Cerebellar cortex (tissue), 1 donor: ENCODE results near the gene SEC23B.
"Not testable (repeated sequence)": the region's sequence is repeated elsewhere in the genome, so short reads cannot be mapped to it uniquely, and the experiment has no call there.

Experiments used
- DNase-seq: peaks from one replicate; pipeline ENCODE4 v3.0.0-alpha.2; 2015; ENCODE audit warnings: low spot score

The SEC23B gene

DNA sequence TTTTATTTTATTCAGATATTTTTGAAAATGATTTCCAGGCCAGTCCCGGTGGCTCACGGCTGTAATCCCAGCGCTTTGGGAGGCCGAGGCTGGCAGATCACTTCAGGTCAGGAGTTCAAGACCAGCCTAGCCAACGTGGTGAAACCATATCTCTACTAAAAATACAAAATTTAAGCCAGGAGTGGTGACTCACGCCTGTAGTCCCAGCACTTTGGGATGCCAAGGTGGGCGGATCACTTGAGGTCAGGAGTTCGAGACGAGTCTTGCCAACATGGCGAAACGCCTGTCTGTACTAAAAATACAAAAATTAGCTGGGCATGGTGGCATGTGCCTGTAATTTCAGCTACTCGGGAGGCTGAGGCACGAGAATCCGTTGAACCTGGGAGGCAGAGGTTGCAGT, 19.0 kb downstream of the SEC23B start:
- not testable (repeated sequence) for DNase-seq

DNA sequence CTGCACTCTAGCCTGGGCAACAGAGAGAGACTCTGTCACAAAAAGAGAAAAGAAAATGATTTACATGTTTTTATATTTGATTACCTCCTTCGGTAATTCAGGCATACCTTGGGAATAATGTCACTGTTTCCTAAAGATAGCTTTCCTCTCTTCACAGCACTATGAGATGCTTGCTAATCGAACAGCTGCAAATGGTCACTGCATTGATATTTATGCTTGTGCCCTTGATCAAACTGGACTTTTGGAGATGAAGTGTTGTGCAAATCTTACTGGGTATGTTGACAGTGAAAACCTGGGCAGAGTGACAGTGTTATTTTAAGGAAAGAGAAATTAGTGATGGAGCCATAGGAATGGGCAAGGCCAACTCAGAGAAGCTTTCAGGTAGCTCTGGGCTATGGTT, 19.6 kb downstream of the SEC23B start:
- DNase-seq: no peak

GRCh38 chr20:18527836-18528235, 20.1 kb downstream of the SEC23B start:
- DNase-seq: no peak

- DNase-seq: no peak
These were observed 21.3 kb downstream of the SEC23B start for GRCh38 chr20:18529041-18529440.

DNA sequence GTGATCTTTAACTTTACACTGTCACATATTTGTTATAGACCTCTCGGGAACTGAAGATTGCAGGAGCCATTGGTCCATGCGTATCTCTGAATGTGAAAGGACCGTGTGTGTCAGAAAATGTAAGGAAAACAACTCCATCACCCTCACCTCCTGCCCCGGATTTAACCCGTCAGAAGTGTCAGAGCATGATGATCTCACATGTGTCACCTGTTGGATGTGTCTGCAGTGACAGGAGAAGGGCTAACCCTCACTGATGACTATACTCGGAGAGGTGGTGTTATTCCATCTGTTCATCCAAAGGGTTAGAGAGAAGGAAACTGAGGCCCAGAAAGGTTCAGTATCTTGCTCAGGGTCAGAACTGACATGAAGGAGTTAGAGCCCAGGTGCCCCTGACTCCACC, 24.9 kb downstream of the SEC23B start:
- DNase-seq: no peak

GRCh38 chr20:18533491-18533890, 25.8 kb downstream of the SEC23B start:
- no peak for DNase-seq

DNA sequence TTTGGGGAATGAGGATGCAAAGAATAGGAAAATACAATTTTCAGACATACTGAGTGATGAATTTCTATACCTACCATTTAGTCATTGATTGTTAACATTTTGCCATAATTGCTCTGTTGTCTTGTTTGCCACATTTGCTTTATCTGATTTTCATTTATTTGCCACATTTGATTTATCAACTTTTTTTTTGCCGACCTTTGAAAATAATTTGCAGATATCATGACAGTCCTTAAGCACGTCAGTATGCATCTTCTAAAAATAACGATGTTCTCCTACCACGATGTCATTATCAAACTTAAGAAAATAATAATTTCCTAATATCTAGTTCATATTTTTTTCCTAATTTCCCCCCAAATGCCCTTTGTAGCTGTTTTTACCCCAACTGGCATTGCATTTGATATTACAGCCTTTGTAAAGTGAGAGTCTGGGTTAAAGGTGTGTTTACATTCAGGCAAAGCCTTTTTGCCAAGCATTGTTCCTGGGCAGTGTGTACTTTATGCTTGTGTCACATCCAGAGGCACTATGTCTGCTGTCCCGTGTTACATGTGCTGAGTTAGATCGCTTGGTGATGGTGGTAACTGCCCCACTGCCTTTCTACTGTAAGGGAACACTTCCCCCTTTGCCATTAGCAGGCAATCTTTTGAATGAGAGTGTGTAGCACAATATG, 26.4 kb downstream of the SEC23B start:
- DNase-seq: no peak

GRCh38 chr20:18537651-18538050, 29.9 kb downstream of the SEC23B start:
- no peak for DNase-seq

GRCh38 chr20:18541741-18542140, 34.0 kb downstream of the SEC23B start:
- no peak for DNase-seq

DNA sequence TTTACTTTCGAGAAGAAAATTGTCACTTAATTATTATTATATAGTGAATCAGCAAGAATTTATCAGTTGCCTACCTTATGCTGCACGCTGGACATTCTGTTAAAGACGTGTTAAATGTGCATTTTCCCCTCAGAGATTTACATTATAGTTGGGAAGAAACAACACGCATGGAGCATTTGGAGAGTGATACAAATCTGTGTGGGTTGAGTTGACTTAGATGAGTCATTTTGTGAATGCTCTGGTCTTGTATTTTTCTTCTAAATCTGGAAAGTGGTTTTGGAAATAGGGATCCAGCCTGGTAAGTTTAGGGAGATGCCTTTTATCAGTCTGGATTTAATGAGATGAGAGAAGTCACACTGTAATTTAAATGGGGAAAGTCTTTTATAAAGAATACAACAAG, 35.5 kb downstream of the SEC23B start:
- DNase-seq: no peak

GRCh38 chr20:18543932-18544331, 36.2 kb downstream of the SEC23B start:
- DNase-seq: no peak

DNA sequence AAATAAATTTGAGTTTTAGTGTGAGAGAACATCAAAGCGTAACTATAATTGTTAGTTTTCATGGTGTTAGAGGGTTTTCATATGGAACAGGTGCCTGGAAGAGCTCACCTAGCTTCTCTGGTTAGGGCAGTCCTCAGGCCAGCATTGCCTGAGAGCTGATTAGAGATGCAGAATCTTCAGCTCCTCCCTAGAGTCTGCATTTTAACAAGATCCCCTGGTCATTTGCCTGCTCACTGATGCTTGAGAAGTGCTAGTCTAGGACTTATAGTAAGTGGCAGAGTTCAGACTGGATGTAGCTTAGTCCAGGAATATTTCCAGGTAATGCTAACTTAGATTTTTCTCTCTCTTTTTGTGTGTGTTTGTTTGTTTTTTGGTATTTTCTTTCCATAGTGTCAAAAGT, 37.8 kb downstream of the SEC23B start:
- no peak for DNase-seq

DNA sequence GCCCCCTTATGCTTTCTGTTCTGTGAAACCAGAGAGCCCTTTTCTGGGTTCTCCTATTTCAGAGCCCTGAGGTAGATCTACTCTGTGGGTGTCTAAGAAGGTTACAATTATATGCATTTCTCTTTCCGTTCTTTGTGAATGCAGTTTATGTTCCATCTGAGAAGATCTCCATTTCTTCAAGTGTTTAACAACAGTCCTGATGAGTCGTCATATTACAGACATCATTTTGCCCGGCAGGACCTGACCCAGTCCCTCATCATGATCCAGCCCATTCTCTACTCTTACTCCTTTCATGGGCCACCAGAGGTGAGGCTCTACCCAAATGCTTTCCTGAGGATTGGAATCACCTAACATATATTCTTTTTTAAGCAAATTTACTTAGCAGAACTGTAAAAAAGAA, 40.7 kb downstream of the SEC23B start:
- DNase-seq: no peak

- no peak for DNase-seq
These were observed 46.0 kb downstream of the SEC23B start for GRCh38 chr20:18553746-18554145.

DNA sequence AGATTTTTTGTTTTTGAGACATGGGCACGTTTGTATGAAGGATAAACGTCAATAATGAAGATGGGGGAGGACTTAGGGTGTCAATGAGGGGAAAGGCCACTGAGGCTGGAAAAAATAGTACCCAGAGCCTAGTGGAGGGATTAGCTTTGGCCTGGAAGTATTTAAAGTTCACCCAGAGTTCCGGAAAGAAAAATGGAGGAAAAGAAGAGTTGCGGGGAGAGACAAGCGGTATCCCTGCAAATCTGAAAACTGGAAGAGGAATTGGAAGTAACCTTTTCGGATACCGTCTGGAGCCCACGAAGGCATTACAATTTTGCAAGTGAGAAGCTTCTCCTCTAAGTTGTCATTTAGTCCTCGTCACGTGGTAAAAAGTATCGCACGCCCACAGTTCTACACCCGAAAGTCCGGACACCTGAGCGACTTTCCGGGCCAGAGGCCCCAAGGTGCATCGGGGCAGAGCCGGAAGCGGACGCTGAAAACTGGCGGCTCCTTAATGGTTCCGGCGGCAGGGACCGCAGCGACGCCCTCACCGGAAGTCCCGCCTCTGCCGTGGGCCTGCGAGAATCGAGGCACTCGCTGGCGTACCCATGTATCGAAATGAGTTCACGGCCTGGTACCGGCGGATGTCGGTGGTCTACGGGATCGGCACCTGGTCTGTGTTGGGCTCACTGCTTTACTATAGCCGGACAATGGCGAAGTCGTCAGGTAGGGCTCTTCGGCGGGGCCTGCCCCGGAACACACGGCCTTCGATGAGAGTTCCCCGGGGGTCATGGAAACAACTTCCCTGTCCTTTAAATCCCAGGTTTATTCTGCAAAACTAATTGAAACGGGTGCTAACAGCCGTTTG, 59.4 kb downstream of the SEC23B start, which contains the start of gene SMIM26:
Gene SMIM26, plus strand, starts transcription at position 541 of the 847 bp plus-strand sequence. Its CDS starts 47 bp downstream, at position 588.
- peak; percentile 94 for DNase-seq

- no peak for DNase-seq
These were observed 60.0 kb downstream of the SEC23B start for GRCh38 chr20:18567739-18568091.

GRCh38 chr20:18571009-18571408, 63.3 kb downstream of the SEC23B start:
- no peak for DNase-seq

DNA sequence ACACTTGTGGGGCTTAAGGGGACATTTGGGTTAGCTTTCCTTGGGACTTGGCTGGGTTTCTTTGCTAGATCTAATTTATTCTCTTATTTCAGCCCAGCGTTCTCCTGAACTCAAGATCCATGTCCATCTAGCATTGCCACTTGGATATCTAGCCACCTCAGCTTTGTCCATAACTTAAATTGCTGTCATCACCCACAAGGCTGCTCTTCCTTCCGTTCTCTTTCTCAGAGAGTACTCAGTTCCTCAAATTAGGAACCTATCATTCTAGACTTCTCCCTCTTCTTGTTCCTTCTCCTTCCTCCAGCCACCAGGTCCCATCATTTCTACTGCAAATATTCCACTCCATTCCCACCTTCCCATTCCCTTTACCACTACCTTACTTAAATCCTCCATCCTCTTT, 63.8 kb downstream of the SEC23B start:
- DNase-seq: no peak

- DNase-seq: no peak
These were observed 70.2 kb downstream of the SEC23B start for GRCh38 chr20:18577942-18578341.

DNA sequence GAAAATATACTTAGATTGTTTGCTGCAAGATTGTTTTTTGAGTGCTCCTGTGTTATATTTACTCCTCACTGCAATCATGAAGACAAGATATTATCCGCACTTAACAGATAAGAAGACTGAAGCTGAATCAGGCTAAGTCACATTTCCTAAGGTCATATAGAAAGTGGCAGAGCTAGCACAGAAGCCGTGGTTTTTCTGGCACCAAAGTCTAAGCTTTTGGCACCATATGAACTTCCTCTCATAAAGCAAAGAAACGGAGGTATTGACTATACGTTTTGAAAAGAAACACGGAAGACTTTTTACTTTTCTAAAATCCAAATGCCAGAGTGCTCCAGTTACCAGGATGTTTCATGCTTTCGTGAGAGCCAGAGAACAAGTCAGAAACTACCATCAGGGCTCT, 70.8 kb downstream of the SEC23B start:
- DNase-seq: no peak

DNA sequence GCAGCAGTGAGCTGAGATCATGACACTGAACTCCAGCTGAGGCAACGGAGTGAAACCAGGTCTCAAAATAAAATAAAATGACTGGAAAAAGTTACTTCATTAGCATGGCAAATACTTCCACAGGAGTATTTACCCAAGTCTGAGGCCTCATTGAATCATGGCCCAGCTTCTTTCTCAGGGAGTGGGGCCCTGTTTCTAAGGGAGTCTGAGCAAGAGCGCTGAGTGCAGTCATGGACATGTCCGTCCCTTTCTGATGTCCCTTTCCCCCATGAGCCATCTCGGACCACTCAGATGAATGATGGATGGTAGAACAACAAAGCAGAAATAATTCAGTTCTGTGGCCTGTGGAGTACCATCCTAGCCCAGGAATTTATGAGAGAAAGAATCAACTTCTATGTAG, 72.3 kb downstream of the SEC23B start:
- DNase-seq: no peak

DNA sequence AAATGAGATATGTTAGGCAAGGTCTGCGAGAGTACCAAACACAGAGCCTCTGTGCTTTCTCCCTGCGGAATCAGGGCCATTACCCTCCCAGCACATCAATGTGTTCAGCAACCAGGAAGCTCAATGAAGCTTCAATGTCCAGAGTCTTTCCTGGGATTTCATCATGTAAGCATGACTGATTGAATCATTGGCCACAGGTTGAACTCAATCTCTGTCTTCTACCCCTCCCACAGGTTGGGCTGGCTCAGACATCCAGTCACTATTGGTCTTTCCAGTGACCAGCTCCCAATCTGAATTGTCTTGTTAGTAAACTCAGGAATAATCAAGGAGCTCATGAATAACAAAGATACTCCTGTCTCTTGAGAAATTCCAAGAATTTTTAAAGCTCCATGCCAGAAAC, 77.4 kb downstream of the SEC23B start:
- DNase-seq: no peak
